SK-N-MC (cell line): ENCODE measurements around the gene ADH4.

Experiments
- FOXP2 ChIP-seq: optimal IDR thresholded peaks from 2 replicates; pipeline ENCODE3; 2011; ENCODE audit warnings: mild to moderate bottlenecking, moderate library complexity; ENCODE audit not compliant: insufficient read depth; ENCODE audit errors: extremely low read length, control extremely low read depth
- POLR2AphosphoS5 ChIP-seq: IDR thresholded peaks from 2 replicates; pipeline ENCODE4 v1.6.1; 2012; ENCODE audit warnings: mild to moderate bottlenecking, low read depth, low read length, borderline replicate concordance

- no peak for TF ChIP-seq POLR2AphosphoS5
- no peak for TF ChIP-seq FOXP2
These were observed 41.5 kb upstream of the ADH4 start for GRCh38 chr4:99185581-99185980.
